Fibroblast of villous mesenchyme (primary cell): ENCODE results near the gene CACNA2D4. TPM values are rescaled to one million over a fixed set of nuclear protein-coding genes. Genes with fewer than 3 reads are reported as not detected.

Experiments
- DNase-seq: peaks from one replicate; pipeline ENCODE4 v3.0.0-alpha.2; 2010; ENCODE audit warnings: low read depth
- H3K4me3 ChIP-seq: 2 replicates; pipeline ENCODE4 v1.5.1; 2011; ENCODE audit warnings: low read depth, mild to moderate bottlenecking, low read length
- total RNA-seq: library from RNA; depleted of rRNA; stranded (reverse); fragments of >200 nt; gene quantifications from 2 replicates; pipeline ENCODE4 v1.2.3, GENCODE V29; 2012
- TF ChIP-seq, protein P1 (sequence below): IDR thresholded peaks from 2 replicates; pipeline ENCODE4 v1.5.1; 2012; ENCODE audit warnings: low read depth, mild to moderate bottlenecking, low read length; ENCODE audit not compliant: insufficient read depth

The CACNA2D4 gene
- total RNA-seq, 1 donor, result 1.7 TPM

DNA sequence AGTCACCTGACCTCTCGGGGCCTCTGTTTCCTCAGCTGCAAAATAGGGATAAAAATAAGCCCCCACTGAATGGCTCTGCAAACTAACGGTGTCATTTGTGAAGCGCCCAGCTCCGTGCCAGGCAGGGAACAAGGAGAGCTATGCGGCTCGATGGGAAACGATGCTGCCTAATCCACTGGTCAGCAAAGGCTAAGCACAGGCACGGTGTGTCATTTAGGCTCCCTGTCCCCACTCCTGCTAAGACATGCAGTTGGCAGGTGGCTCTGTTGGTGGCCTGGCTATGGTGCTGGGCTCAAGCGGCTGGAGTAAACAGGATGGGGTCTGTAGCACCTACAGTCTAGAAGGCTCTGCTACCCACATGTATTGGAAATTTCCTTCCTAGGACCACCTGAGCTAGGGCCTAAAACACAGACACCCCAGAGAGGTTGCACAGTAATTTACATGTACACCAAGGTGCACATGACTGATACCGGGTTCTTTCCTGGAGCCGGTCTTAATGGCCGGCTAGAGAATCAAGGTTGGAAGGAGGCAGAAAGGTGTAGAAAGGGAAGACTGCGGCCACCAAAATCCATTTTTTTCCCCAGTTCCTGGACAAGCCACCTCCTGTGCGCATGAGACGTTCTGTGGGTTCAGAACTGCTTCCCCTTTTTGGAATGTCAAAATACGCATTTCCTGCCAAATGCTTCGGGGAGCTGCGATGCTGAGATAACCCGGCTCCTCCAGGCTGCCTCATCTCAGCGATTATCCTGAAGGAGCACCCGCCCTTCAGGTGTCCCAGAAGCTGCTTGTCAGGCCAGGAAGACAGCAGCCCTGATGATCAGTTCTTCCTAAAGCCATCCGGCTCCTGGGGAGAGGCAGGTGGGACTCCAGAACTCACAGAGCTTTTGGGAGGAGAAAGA lies 1.0 kb downstream of the CACNA2D4 start:
- TF ChIP-seq, protein P1, sequence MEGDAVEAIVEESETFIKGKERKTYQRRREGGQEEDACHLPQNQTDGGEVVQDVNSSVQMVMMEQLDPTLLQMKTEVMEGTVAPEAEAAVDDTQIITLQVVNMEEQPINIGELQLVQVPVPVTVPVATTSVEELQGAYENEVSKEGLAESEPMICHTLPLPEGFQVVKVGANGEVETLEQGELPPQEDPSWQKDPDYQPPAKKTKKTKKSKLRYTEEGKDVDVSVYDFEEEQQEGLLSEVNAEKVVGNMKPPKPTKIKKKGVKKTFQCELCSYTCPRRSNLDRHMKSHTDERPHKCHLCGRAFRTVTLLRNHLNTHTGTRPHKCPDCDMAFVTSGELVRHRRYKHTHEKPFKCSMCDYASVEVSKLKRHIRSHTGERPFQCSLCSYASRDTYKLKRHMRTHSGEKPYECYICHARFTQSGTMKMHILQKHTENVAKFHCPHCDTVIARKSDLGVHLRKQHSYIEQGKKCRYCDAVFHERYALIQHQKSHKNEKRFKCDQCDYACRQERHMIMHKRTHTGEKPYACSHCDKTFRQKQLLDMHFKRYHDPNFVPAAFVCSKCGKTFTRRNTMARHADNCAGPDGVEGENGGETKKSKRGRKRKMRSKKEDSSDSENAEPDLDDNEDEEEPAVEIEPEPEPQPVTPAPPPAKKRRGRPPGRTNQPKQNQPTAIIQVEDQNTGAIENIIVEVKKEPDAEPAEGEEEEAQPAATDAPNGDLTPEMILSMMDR, result no peak
- no peak for DNase-seq
- no peak overlapping the region for H3K4me3 ChIP-seq

DNA sequence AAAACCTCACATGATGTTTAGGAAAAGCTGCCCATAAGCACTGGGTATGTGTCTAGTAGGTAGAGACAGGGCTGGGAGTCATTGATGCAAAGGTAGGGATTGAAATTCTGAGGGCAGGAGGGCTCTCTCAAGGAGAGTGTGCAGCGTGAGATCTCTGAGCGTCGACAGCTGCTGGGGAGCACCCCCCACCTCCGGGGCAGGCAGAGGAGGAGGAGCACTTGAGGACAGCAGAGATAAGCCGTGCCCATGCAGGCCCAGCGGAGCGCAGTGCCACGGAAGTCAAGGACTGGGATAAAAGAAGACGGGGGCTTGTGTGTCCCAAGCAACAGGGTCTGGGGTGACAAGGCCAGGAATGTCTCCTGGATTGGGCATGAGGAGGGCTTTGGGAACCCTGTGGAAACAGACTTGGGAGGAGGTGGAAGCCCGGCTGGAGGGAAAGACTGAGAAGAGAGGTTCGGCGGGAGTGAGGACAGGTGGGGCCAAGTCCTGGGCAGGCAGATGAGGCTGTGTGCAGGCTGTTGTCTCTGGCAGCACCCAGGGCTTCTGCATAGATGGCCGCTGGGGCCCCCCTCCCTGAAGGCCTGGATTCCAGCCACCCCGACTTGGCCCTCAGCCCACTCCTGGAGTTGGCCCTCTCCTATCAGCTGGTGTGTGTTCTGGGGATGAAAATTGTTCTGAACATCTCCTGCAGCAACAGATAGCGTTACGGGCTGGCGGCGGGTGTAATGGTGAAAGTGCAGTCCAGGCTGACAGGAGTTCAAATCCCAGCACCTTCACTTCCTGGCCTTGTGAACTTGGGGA lies 1.9 kb downstream of the CACNA2D4 start:
- TF ChIP-seq, protein P1, result no peak
- no peak overlapping the region for H3K4me3 ChIP-seq
- DNase-seq, result no peak

DNA sequence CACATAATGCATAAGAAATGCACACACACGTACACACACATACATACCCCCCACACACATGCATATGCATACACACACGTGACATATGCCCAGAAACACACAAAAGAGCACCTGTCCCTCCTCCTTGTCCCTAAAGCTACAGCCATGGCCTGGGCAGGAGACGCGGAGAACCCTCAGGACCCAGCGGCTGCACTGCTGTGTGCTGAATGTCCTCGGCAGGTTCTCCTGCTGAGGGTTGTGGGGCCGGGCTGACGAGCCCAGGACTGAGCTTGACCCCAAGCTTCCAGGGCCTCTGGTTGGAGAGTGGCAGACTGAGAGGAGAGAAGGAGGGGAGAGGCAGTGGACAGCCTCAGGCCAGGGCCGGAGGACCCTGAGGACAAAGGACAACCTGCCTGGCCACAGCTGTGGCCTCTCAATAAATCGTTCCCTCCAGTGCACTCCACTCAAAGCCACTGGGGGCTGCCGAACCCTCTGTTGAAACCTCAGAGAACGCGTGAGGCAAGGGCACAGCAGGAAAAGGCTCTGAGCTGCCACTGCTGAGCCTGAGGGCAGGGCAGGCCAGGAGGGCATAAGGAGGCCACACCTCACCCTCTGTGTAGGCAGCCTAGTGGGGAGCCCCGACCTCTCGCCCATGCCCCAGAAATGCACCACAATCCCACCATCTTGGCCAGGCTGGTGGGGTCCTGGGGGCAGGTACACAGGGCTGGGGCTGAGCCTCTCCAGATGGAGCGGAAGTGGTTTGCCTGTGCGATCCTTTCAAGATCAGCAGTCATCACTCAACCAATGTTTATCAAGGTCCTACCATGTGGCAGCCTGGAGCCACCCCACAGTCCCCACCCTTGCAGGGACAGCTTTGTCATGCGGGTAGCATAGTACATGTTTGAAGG lies 3.1 kb downstream of the CACNA2D4 start:
- DNase-seq, result no peak
- TF ChIP-seq, protein P1, result no peak
- H3K4me3 ChIP-seq, result no peak overlapping the region

DNA sequence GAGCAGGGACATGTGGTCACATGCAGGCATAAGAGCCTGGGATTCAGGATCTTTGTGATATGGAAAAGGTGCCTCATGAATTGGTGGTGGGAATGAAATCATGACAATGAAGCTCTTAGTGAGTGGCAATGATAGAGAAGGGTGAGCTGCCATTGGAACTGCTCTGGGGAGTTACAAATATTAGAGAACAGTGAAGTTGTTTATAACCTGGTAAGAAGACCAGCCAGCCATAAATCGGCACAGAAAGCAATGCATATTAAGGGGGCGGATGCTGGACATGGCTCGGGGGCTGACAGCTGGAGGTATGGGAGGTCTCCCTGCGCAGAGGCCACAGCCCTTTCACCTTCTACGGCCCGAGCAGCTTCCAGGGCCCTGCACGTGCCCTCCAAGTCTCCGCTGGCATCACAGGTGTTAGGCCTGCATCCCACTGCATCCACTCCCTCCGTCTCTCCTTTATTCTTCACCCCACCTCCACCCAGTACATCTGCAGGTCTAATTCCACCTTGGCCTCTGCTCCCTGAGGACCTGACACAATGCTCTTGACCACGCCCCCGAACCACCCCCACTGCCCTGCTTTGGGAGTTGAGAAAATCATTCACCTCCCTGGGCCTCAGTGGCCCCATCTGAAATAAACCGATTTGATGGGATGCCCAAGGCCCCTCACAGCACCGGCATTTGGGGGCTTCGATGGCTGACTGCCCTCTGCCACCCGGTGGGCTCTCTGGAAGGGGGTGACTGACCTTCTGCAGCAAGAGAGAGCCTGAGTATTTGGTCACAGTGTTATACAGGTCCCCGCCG lies 4.1 kb downstream of the CACNA2D4 start:
- no peak overlapping the region for H3K4me3 ChIP-seq
- TF ChIP-seq, protein P1, result no peak
- no peak for DNase-seq

DNA sequence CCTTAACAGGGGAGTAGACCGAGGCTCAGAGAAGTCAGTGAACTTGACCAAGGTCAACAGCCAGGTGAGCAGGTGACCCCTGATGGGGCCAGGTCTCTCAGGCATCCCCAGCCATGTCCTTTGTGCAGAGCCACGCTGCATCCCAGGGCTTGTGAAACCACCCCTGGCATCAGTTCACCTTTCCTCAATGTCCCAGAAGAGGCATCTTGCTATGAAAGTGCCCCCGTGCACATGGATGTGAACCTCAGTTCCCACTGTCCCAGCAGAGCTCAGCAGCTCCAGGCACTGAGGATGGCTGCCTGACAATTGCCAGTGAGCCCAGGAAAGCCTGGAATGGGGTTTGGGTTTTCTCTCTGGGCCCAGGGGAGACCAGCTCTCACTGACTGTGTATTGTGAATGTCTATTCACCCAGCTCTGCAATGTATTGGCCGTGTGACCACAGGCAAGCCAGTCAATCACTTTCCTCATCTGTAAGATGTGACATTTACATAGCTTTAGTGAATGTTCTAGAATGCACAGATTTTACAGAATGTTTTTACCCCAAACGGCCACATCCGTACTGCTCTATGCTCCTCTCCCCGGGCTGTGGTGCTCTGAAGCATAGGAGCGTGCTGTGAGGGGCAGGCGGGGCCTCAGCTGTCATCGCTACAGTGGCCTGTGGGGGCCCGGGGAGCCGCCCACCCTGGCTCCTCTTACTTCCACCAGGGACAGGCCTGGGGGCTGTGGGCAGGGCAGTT lies 4.9 kb downstream of the CACNA2D4 start:
- no peak overlapping the region for H3K4me3 ChIP-seq
- no peak for DNase-seq
- TF ChIP-seq, protein P1, result no peak
